ENCODE results near the gene ACADVL. TPM values are rescaled to one million over a fixed set of nuclear protein-coding genes. Genes with fewer than 3 reads are reported as not detected.

Gene ACADVL
- total and polyA plus RNA-seq, 10 donors, result 320 to 963 (median 586) TPM

DNA sequence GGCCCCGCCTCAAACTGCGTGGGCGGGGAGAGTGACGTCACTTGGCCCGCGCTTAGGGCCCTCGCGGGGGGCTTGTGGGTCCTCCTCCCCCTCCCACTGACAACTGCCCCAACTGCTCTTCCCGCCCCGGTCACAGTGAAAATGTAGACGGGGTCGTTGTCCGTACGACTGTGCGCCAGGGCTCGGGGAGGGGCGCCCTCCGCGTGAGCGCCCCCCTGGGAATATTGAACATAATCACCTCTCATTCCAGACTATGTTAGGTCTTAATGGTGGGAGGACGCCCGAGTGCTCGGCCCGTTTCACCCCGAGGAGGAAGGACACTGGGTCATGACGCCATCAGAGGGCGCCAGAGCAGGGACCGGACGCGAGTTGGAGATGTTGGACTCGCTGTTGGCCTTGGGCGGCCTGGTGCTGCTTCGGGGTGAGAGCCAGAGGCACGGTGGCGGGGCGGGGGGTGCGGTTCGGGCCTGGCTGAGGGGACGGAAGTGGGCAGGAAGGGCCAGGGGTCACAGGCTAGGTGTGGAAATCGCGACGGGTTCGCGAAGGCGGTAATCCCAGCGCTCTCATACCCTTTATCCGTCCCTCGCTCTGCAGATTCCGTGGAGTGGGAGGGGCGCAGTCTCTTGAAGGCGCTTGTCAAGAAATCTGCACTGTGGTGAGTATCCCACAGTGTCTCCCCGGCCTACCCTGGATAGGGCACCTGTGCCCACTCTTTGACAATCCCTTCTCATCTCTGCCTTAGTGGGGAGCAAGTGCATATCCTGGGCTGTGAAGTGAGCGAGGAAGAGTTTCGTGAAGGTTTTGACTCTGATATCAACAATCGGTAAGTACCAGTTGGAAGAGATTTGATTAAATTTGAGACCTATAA, 32.7 kb downstream of the ACADVL start, which contains the start of gene ELP5:
Gene ELP5 (plus strand): TSS at position 40 of the 868 bp plus-strand sequence. CDS start 336 bp downstream, at position 376.
- DNase-seq, result peak; percentile 99
- no peaks in the 10 kb centered on the region for H3K9me3 ChIP-seq
- H3K4me1 ChIP-seq, result peaks cover 30 to 57% (median 45%) of the 10 kb centered on the region in 6 donors
- no peaks in the 10 kb centered on the region for H3K27me3 ChIP-seq (replicated peaks in 1 of 7)
- peak within 1 kb of the TSS; percentile 97 to 100 (median 99) for H3K27ac ChIP-seq
- WGBS, 5 donors, result 1 to 2% (median 1%) methylated on average over 39 to 55 of the region's 55 CpGs
- intact Hi-C loops (cut with DNase I; ENCODE audit: low total_unique reads), result no loop called here
- peaks cover 0 to 48% (median 33%) of the 10 kb centered on the region in 6 donors for H3K36me3 ChIP-seq
- TF ChIP-seq POLR2AphosphoS5 (IDR thresholded peaks at IDR 0.05) (peak; percentile 91 to 93 (median 91)), CTCF (IDR thresholded peaks at IDR 0.05 in 8 of 11, conservative IDR thresholded peaks at IDR 0.05 in 3 of 11) (peak in 6 of 11 experiments; percentile 6 to 55 (median 33)), POLR2A (IDR thresholded peaks at IDR 0.05) (peak in 2 of 3 donors; percentile 8 to 15)
- H3K4me3 ChIP-seq, result peak within 1 kb of the TSS; percentile 89 to 99 (median 94)

DNA sequence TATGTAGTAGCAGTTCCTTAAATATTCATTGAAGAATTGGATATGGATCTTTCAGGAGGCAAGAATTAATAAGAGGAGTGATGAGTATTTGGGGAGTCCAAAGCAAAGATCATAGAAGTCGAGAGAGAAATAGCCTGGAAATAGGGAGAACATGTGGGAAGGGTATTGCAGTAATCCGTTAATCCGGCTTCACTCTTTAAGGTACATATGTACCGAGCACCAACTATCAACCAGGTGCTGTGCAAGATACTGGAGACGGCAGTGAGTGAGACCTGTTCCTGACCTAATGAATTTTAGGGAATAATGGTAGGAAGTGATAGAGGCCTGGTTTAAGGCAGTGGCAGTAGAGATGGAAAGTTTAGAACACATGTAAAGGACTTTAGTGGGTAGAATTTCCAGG, 33.3 kb downstream of the ACADVL start:
- Histone ChIP-seq H3K4me3 (peak overlapping the region; percentile 89 to 99 (median 94)), H3K27me3 (replicated peaks in 1 of 7) (no peaks in the 10 kb centered on the region), H3K27ac (peak overlapping the region; percentile 97 to 100 (median 99)), H3K9me3 (no peaks in the 10 kb centered on the region), H3K4me1 (peaks cover 30 to 50% (median 41%) of the 10 kb centered on the region in 6 donors), H3K36me3 (peaks cover 0 to 51% (median 34%) of the 10 kb centered on the region in 6 donors)
- WGBS, 5 donors, result 74 to 88% (median 82%) methylated on average over 5 of the region's 5 CpGs
- DNase-seq, result no peak
- intact Hi-C loops (cut with DNase I; ENCODE audit: low total_unique reads), result no loop called here
- TF ChIP-seq POLR2A (IDR thresholded peaks at IDR 0.05), result no peak

- Histone ChIP-seq H3K9me3 (no peaks in the 10 kb centered on the region), H3K27me3 (replicated peaks in 1 of 7) (no peaks in the 10 kb centered on the region), H3K4me1 (peaks cover 21 to 36% (median 27%) of the 10 kb centered on the region in 6 donors), H3K27ac (no peak overlapping the region), H3K36me3 (peaks cover 0 to 62% (median 39%) of the 10 kb centered on the region in 6 donors), H3K4me3 (no peak overlapping the region)
- intact Hi-C loops (cut with DNase I; ENCODE audit: low total_unique reads), result no loop called here
- DNase-seq, result no peak
- no peak for TF ChIP-seq POLR2A (IDR thresholded peaks at IDR 0.05)
- TF ChIP-seq POLR2AphosphoS5 (IDR thresholded peaks at IDR 0.05), result no peak
- TF ChIP-seq CTCF (IDR thresholded peaks at IDR 0.05 in 8 of 11, conservative IDR thresholded peaks at IDR 0.05 in 3 of 11), result no peak
- WGBS, 5 donors, result 92 to 97% (median 95%) methylated on average over 4 of the region's 4 CpGs
These were observed 34.8 kb downstream of the ACADVL start for GRCh38 chr17:7254511-7254910.

DNA sequence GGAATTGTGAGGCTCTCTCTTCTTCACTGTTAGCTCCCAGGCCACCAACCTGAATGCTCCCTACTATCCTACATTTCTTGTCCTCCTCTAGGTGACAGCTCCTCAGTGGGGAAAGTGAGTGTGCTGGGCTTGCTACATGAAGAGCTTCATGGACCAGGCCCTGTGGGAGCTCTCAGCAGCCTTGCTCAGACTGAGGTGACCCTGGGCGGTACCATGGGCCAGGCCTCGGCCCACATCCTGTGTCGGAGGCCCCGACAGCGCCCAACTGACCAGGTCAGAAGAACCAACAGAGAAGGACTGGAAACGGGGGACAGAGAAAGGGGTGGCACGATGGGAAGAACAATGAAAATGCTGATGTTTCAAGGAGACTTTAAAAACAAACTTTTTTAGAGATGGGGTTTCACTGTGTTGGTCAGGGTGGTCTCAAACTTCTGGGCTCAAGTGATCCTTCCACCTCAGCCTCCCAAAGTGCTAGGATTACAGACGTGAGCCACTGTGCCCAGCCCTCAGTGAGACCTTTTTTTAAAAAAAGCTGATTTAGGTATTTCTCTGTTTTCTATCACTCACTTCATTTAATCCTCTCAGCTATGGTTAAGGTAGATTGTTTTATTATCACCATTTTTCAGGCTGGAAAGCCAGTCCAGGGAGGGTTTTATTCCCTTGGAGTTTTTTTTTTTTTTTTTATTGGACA, 37.2 kb downstream of the ACADVL start:
- TF ChIP-seq POLR2AphosphoS5 (IDR thresholded peaks at IDR 0.05) (peak in 1 of 3 donors; percentile 32), POLR2A (IDR thresholded peaks at IDR 0.05) (no peak)
- Histone ChIP-seq H3K36me3 (peaks cover 0 to 68% (median 41%) of the 10 kb centered on the region in 6 donors), H3K9me3 (no peaks in the 10 kb centered on the region), H3K4me1 (peaks cover 17 to 37% (median 27%) of the 10 kb centered on the region in 6 donors), H3K27me3 (replicated peaks in 1 of 7) (peaks cover 0 to 17% (median 6%) of the 10 kb centered on the region in 7 donors), H3K4me3 (no peak overlapping the region), H3K27ac (no peak overlapping the region)
- WGBS, 5 donors, result 75 to 93% (median 89%) methylated on average over 8 of the region's 8 CpGs
- DNase-seq, result no peak
- intact Hi-C loops (cut with DNase I; ENCODE audit: low total_unique reads), result no loop called here
